ENCODE results near the gene CBFA2T3. TPM values are rescaled to one million over a fixed set of nuclear protein-coding genes. Genes with fewer than 3 reads are reported as not detected.

The CBFA2T3 gene
- total and polyA plus RNA-seq, 2 of the 8 experiments (the other 6 are each of a cell fraction or from before 2014, with no cell fraction given): 0.51 to 1.3 TPM

DNA sequence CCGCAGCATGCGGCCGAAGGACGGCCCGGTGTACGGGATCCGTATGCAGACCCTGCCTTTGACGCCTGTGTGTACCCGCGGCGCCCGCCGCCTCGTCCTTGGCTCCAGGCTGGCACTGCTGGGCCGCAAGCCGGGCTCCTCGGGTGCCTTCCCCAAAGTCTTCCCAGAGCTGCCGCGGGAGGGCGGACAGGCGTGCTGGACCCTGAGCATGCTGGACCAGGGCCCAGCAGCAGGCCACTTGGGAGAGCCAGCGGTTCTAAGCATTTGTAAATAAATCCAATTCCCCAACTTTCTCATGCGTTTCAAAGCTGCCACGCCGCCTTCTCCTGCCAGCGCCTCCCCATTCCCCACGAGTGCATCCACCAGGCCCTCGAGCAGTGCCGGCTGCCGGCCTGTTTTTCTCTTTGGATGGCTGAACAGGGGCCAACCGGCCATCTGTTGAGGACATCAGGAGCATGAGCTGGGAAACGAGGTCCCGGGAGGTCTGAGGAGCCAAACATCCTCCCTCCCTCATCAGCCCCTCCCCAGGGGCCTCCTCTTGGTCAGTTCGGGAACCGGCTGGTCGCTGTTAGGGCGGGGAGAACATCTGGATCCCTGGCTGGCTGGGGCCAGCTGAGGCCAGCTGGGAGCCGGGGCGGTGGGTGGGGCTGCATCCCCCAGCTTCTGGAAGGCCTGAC lies 90.0 kb downstream of the CBFA2T3 start:
- Histone ChIP-seq H3K23ac (ENCODE audit: insufficient read length) (no peak overlapping the region), H3K27ac (ENCODE audit: low read depth, low read length) (no peak overlapping the region), H3K4me1 (replicated peaks in 1 of 4; ENCODE audit: control insufficient read depth in 3 of 4, insufficient read depth in 4 of 4, low read length in 3 of 4) (peaks cover 0 to 4% (median 0%) of the 10 kb centered on the region in 4 experiments; a peak in 1 of 7 replicates), H4K91ac (replicated peaks; ENCODE audit: insufficient read length, low read length) (no peak overlapping the region), H2BK15ac (ENCODE audit: low read length) (0 out of 2 replicates have a peak overlapping the region, but pooled peaks have one; percentile 46), H4K5ac (ENCODE audit: insufficient read length, low read depth, low read length) (no peak overlapping the region), H3K36me3 (ENCODE audit: control insufficient read depth in 2 of 4, insufficient read depth in 4 of 4, low read length in 3 of 4) (no peaks in the 10 kb centered on the region), H3K79me2 (ENCODE audit: control insufficient read depth in 1 of 2, insufficient read depth in 2 of 2, low read length in 2 of 2) (no peaks in the 10 kb centered on the region), H2BK12ac (ENCODE audit: low read depth, low read length) (no peak overlapping the region), H3K4ac (replicated peaks; ENCODE audit: insufficient read length, low read depth, low read length) (no peak overlapping the region), H2BK5ac (ENCODE audit: low read depth, low read length) (no peak overlapping the region), H2AK5ac (ENCODE audit: low read depth, low read length) (no peak overlapping the region), H4K8ac (ENCODE audit: extremely low read depth, insufficient read depth, low read length) (no peak overlapping the region), H3K4me3 (ENCODE audit: extremely low read depth in 1 of 4, insufficient read depth in 2 of 4, low read depth in 3 of 4, low read length in 4 of 4) (no peak overlapping the region), H3K9ac (replicated peaks in 1 of 4; ENCODE audit: extremely low read depth in 1 of 4, low read depth in 3 of 4, low read length in 3 of 4) (no peak overlapping the region), H3K23me2 (ENCODE audit: low read depth, low read length) (no peaks in the 10 kb centered on the region; the same call in 1 of the 2 replicates), H2AFZ (ENCODE audit: low read length) (no peak overlapping the region), H3K9me3 (ENCODE audit: insufficient read depth in 2 of 2, low read depth in 1 of 2, low read length in 1 of 2) (no peaks in the 10 kb centered on the region), H3K56ac (replicated peaks; ENCODE audit: insufficient read length, low read depth, low read length) (no peak overlapping the region), H3K4me2 (ENCODE audit: insufficient read depth in 1 of 2, low read depth in 2 of 2, low read length in 2 of 2) (no peak overlapping the region), H3K18ac (ENCODE audit: extremely low read depth, low read length) (no peak overlapping the region), H2BK120ac (replicated peaks; ENCODE audit: low read depth, low read length) (no peak overlapping the region), H3K14ac (ENCODE audit: insufficient read length) (no peak overlapping the region), H2BK20ac (ENCODE audit: low read length) (no peak overlapping the region), H4K20me1 (replicated peaks in 1 of 2; ENCODE audit: control insufficient read depth in 1 of 2, insufficient read depth in 2 of 2, low read length in 2 of 2) (peaks cover 0 to 4% of the 10 kb centered on the region in 2 experiments), H3K79me1 (ENCODE audit: low read depth, low read length) (no peaks in the 10 kb centered on the region; the same call in 1 of the 2 replicates), H3K27me3 (replicated peaks in 1 of 4; ENCODE audit: control insufficient read depth in 3 of 4, extremely low read depth in 1 of 4, insufficient read depth in 3 of 4, low read length in 3 of 4) (0 out of 7 replicates have a peak, but pooled peaks cover 0 to 2% (median 0%) of the 10 kb centered on the region in 4 experiments)
- POLR2A ChIA-PET (ENCODE audit: partially characterized antibody): interaction anchor here (0.8 kb wide), 1 partner anchor 331 kb away, joined by 3 read pairs; the partner anchor contains the start of gene ZNF778
- no peak for DNase-seq (ENCODE audit: low read depth in 1 of 2, low spot score in 2 of 2)
- no peak for FAIRE-seq
- CTCF ChIA-PET (ENCODE audit: partially characterized antibody): interaction anchor here (0.9 to 2.1 kb wide), 5 partner anchors 11 to 150 kb away, joined by 3 to 8 read pairs (median 3); partner anchors contain the start of genes GALNS and TRAPPC2L
- WGBS, 2 experiments (ENCODE audit: extremely low coverage in 1 of 2, insufficient coverage in 1 of 2, insufficient read length in 1 of 2, insufficient replicate concordance in 2 of 2, low coverage in 1 of 2, low lambda C conversion rate in 2 of 2, missing lambda C conversion rate in 1 of 2): 87% methylated on average over 32 of the region's 39 CpGs; no CpG with 5 or more reads in 1 of the 2 experiments
- no peak for TF ChIP-seq TBP (IDR thresholded peaks at IDR 0.05; ENCODE audit: low read depth, low read length)
- no peak for TF ChIP-seq SUZ12 (IDR thresholded peaks at IDR 0.05; ENCODE audit: low read length)
- no peak for TF ChIP-seq POLR2AphosphoS5 (IDR thresholded peaks at IDR 0.05; ENCODE audit: low read depth, low read length)
- no peak for TF ChIP-seq MAX (IDR thresholded peaks at IDR 0.05)
- TF ChIP-seq TAF7 (optimal IDR thresholded peaks at IDR 0.05; ENCODE audit: borderline replicate concordance, low read depth, low read length): no peak
- TF ChIP-seq SIN3A (conservative IDR thresholded peaks at IDR 0.05 in 1 of 2, IDR thresholded peaks at IDR 0.05 in 1 of 2; ENCODE audit: low read depth in 1 of 2, low read length in 2 of 2): no peak
- TF ChIP-seq BRCA1 (IDR thresholded peaks at IDR 0.05; ENCODE audit: low read depth, low read length): no peak
- no peak for TF ChIP-seq YY1 (IDR thresholded peaks at IDR 0.05; ENCODE audit: low read depth, low read length)
- no peak for TF ChIP-seq RBBP5 (IDR thresholded peaks at IDR 0.05; ENCODE audit: borderline replicate concordance, low read depth, low read length)
- no peak for TF ChIP-seq SP4 (IDR thresholded peaks at IDR 0.05; ENCODE audit: low read length)
- no peak for TF ChIP-seq FOSL1 (IDR thresholded peaks at IDR 0.05; ENCODE audit: insufficient read depth, low read depth, low read length)
